Erythroblast (primary cell): ENCODE data around the gene OTOS.

Experiments used
- DNase-seq, 2 experiments: peaks; one replicate each; lab custom pipeline; 2025; lab: John Stamatoyannopoulos, UW
- GATA1 ChIP-seq: IDR thresholded peaks from 2 replicates; pipeline ENCODE4 v1.6.1; 2011; ENCODE audit warnings: low read depth, mild to moderate bottlenecking, control low read depth, low read length, moderate library complexity
- POLR2A ChIP-seq: IDR thresholded peaks from 2 replicates; pipeline ENCODE4 v1.6.1; 2011; ENCODE audit warnings: mild to moderate bottlenecking, low read length

Gene OTOS

DNA sequence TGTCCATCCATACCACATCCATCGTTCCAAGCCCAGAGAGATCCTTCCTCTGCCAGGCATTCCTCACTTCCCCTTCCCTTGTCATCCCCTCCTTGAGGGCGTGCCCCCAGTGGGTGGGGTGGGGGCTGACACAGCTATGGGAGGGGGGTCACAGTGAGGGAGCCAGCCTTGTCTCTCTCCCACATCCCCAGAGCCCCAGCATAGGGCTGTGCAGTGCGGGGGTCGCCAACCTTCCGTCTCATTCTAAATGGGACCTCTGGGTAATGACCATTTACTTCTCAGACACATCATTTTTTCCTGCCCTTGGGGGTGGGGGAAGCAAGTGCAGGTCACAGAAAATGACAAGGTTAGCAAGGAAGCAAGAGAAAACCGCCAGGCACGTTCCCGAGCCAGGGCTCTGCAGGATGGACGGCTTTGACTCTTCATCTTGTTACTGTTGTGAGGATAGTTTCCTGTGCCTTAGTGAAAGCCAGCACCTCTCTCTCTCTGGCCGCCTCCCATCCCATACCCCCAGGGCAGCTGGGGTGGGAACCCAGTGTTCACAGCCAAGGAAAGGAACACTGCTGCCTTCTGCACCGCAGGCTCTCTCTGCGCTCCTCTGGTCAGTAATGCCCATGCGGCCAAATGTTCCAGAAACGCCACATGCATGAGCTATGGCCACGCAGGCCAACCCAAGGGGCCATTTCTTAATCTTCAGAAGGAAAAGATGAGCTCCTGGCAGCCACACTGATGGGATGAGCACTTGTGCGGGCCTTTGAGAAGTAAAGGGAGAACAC, 22.7 kb upstream of the OTOS start:
- no peak for DNase-seq
- no peak for TF ChIP-seq GATA1
- TF ChIP-seq POLR2A = no peak

GRCh38 chr2:240162531-240162930, 22.1 kb upstream of the OTOS start:
- no peak for TF ChIP-seq GATA1
- TF ChIP-seq POLR2A = no peak

DNA sequence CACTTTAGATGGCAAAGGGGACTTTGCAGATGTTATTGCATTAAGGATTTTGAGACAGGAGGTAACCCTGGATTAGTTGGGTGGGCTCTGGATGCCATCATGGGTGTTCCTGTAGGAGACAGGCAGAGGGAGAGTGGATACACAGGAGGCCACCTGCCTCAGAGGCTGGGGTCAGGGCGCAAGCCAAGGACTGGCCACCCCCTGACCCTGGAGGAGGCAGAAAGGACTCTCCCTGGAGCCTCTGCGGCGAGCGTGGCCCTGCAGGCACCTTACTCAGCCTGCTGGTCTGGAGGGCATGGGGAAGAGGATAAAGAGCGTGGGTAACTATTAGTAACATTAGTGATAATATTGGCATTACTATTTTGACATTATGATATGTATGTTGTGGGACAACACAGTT, 21.6 kb upstream of the OTOS start:
- TF ChIP-seq GATA1 (no peak), POLR2A (no peak)
- DNase-seq = no peak

More at GRCh38 chr2:240162531-240162930, 22.1 kb upstream of the OTOS start:
- no peak for DNase-seq

DNA sequence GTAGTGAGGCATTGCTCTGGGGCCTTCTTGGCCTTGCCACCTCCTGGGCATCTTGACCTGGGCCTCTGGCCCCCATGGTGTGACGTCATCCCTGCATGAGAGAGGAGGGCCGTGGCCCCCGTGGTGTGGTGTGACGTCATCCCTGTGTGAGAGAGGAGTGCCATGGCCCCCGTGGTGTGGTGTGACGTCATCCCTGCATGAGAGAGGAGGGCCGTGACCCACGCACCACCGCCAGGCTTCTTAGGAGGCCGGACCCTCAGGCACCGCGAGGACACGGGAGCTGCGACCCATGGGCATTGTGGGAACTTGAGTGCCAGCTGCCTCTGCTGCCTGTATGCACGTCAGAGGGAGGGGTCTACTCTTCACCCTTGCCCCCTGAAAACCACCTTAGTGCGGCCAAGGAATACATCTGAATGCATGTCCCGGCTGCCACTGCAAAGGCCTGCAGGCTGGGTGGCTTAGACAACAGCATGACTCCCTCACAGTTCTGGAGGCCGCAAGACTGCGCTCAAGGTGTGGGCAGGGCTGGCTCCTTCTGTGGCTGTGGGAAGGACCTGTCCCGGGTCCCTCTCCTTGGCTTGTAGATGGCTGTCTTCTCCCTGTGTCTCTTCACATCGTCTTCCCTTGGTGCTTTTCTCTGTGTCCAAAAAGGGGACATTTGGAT, 20.8 kb upstream of the OTOS start:
- TF ChIP-seq GATA1 (no peak), POLR2A (no peak)
- DNase-seq = no peak

- TF ChIP-seq POLR2A (no peak), GATA1 (no peak)
- DNase-seq = no peak
Measured at GRCh38 chr2:240160291-240161086, 20.0 kb upstream of the OTOS start.

DNA sequence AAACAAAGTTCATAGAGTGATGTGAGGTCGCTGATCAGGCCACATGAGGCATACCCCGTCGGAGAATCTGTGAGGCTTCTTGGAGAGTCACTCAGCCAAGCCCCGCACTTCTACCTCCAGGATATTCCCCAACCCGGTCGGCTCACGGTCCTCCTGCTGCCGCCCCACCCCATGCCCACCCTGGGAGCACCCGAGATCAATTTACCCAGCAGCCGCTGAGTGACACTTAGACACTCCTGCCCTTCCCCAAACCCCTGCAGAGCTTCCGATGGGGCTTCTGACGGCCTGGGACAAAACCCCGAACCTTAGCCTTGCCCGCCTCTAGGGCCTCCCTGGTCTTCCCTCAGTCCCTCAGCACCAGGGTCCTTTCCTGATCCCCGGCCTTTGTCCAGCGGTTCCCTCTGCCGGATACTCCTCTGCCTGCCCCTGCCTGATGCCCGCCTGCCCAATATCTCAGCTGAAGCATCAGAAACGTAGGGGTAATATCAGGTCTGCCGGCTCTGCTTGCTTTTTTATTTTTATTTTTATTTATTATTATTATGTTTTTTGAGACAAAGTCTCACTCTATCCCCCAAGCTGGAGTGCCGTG, 18.9 kb upstream of the OTOS start:
- TF ChIP-seq POLR2A (no peak), GATA1 (no peak)
- no peak for DNase-seq

DNA sequence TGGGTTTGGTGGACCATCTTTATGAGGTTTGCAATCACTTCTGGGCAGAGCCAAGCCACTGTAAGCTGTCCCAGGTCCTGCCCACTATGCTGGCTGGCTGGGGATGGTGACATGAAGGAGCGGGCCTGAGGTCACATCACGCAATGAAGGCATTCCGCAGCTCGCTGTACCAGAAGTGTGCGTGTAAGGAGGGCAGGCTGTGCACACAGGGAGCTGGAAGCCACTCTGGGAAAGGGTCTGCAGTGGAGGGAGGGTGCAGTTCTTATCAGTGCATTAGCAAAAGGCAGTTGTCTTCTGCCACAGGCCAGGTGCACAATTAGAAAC, 16.7 kb upstream of the OTOS start:
- DNase-seq = no peak
- TF ChIP-seq GATA1 (no peak), POLR2A (no peak)

DNA sequence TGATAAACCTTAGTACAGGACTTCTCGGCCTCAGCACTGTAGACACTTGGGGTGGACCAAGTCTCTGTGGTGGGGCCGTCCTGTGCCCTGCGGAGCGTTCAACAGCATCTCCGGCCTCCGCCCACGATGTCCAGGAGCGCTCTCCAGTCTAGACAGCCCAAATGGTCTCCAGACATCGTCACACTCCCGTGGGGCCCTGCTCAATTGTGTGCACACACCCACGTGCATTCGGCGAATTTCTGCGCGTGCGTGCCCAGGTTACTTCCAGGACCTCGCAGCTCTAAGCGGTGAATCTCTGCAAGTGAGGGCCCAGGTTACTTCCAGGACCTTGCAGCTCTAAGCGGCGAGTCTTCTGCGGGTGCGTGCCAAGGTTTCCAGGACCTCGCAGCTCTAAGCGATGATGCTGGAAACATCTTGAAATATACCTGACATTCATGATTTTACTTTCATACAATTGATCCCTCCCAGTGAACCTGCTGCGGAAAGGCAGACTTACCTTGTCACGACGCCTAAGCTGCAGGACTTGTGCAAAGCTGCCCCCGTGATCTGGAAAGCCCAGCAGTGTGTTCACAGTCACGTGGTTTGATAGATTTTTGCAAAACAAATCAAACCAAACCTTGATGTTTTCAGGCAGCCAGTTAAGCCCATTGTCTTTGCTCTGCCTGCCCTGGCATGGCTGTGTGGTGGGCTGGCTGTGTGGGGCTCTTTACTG, 16.1 kb upstream of the OTOS start:
- DNase-seq = no peak
- no peak for TF ChIP-seq POLR2A
- TF ChIP-seq GATA1 = no peak

- no peak for DNase-seq
- no peak for TF ChIP-seq GATA1
Measured at GRCh38 chr2:240155745-240156390, 15.4 kb upstream of the OTOS start.

- DNase-seq = no peak
- TF ChIP-seq GATA1 (no peak), POLR2A (no peak)
Measured at GRCh38 chr2:240155048-240155744, 14.7 kb upstream of the OTOS start.

GRCh38 chr2:240154606-240155005, 14.1 kb upstream of the OTOS start:
- no peak for DNase-seq
- TF ChIP-seq GATA1 (no peak), POLR2A (no peak)

- no peak for TF ChIP-seq GATA1
- no peak for DNase-seq
Measured at GRCh38 chr2:240153418-240153817, 13.0 kb upstream of the OTOS start.
